ENCODE results near the gene PTPRE.

GRCh38 chr10:127881262-127881661, 25.6 kb upstream of the PTPRE start:
- TF ChIP-seq EZH2 (IDR thresholded peaks at IDR 0.05; ENCODE audit: low read length) = no peak
- TF ChIP-seq, protein P1, sequence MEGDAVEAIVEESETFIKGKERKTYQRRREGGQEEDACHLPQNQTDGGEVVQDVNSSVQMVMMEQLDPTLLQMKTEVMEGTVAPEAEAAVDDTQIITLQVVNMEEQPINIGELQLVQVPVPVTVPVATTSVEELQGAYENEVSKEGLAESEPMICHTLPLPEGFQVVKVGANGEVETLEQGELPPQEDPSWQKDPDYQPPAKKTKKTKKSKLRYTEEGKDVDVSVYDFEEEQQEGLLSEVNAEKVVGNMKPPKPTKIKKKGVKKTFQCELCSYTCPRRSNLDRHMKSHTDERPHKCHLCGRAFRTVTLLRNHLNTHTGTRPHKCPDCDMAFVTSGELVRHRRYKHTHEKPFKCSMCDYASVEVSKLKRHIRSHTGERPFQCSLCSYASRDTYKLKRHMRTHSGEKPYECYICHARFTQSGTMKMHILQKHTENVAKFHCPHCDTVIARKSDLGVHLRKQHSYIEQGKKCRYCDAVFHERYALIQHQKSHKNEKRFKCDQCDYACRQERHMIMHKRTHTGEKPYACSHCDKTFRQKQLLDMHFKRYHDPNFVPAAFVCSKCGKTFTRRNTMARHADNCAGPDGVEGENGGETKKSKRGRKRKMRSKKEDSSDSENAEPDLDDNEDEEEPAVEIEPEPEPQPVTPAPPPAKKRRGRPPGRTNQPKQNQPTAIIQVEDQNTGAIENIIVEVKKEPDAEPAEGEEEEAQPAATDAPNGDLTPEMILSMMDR (optimal IDR thresholded peaks at IDR 0.05 in 1 of 3, IDR thresholded peaks at IDR 0.05 in 1 of 3, conservative IDR thresholded peaks at IDR 0.05 in 1 of 3; ENCODE audit: extremely low read depth in 1 of 3, insufficient read depth in 2 of 3, low read length in 3 of 3) = no peak

Measured in keratinocyte (primary cell).